ENCODE data around the gene WRNIP1.

- TF ChIP-seq POLR2AphosphoS5 (IDR thresholded peaks at IDR 0.05; ENCODE audit: low read depth, low read length) (no peak), TAF1 (IDR thresholded peaks at IDR 0.05; ENCODE audit: borderline replicate concordance, insufficient read depth, low read length) (no peak), SIN3A (IDR thresholded peaks at IDR 0.05; ENCODE audit: borderline replicate concordance, insufficient read depth, low read length) (no peak), REST (IDR thresholded peaks at IDR 0.05; ENCODE audit: insufficient read depth in 1 of 2, low read depth in 2 of 2, low read length in 2 of 2) (no peak), FOXP2 (optimal IDR thresholded peaks at IDR 0.05; ENCODE audit: borderline replicate concordance, extremely low read depth, extremely low read length, insufficient read depth) (no peak)
Observed at GRCh38 chr6:2756687-2757224, 8.4 kb upstream of the WRNIP1 start.

Data from PFSK-1 (cell line).